ENCODE results near the gene C4orf46.
"Not testable (repeated sequence)": the region's sequence is repeated elsewhere in the genome, so short reads cannot be mapped to it uniquely, and the experiment has no call there.

Gene C4orf46

GRCh38 chr4:158671665-158671914 lies at the start of gene C4orf46:
TSS of gene C4orf46 (minus strand) at chr4:158671887. CDS start at chr4:158671801, 86 bp downstream.
- H3K4me3 ChIP-seq (ENCODE audit: low read depth, low read length): peak within 1 kb of the TSS; percentile 88
- H3K27ac ChIP-seq (ENCODE audit: low read depth, low read length): peak within 1 kb of the TSS; percentile 73
- peaks cover 47% of the 10 kb centered on the region for H3K79me2 ChIP-seq (ENCODE audit: control insufficient read depth, insufficient read depth, low read length, unreplicated experiment)
- no peaks in the 10 kb centered on the region for H3K27me3 ChIP-seq (ENCODE audit: insufficient read depth, low read length)
- H3K4me1 ChIP-seq (ENCODE audit: control insufficient read depth, insufficient read depth, low read length, unreplicated experiment): peaks cover 5% of the 10 kb centered on the region
- no peaks in the 10 kb centered on the region for H3K36me3 ChIP-seq (ENCODE audit: insufficient read depth, low read length)
- peak within 1 kb of the TSS; percentile 84 for H2AFZ ChIP-seq (ENCODE audit: low read length, unreplicated experiment)

DNA sequence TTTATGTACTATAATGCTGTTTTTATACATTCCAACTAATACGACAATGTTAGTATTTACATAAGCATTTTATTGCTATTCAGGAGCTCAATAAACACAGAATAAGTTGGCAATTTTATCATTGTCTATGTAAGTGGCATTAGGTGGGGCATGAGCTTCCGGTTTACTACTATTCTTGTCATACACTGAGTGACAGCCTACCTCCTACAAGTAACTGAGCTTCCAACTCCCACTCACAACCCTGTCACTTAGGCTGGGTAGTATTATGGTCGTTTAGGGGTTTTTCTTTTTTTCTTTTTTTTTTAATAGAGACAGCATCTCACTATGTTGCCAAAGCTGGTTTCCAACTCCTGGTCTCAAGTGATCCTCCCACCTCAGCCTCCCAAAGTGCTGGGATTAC lies 44.1 kb upstream of the C4orf46 start:
- H3K36me3 ChIP-seq (ENCODE audit: insufficient read depth, low read length): peaks cover 32% of the 10 kb centered on the region
- H3K79me2 ChIP-seq (ENCODE audit: control insufficient read depth, insufficient read depth, low read length, unreplicated experiment): peaks cover under 1% of the 10 kb centered on the region
- H3K4me3 ChIP-seq (ENCODE audit: low read depth, low read length): no peak overlapping the region
- H2AFZ ChIP-seq (ENCODE audit: low read length, unreplicated experiment): no peak overlapping the region
- H3K4me1 ChIP-seq (ENCODE audit: control insufficient read depth, insufficient read depth, low read length, unreplicated experiment): no peaks in the 10 kb centered on the region
- no peak overlapping the region for H3K27ac ChIP-seq (ENCODE audit: low read depth, low read length)
- H3K27me3 ChIP-seq (ENCODE audit: insufficient read depth, low read length): no peaks in the 10 kb centered on the region

- H3K79me2 ChIP-seq (ENCODE audit: control insufficient read depth, insufficient read depth, low read length, unreplicated experiment): no peaks in the 10 kb centered on the region
- H3K27ac ChIP-seq (ENCODE audit: low read depth, low read length): no peak overlapping the region
- peaks cover 40% of the 10 kb centered on the region for H3K36me3 ChIP-seq (ENCODE audit: insufficient read depth, low read length)
- no peak overlapping the region for H3K4me3 ChIP-seq (ENCODE audit: low read depth, low read length)
- H3K4me1 ChIP-seq (ENCODE audit: control insufficient read depth, insufficient read depth, low read length, unreplicated experiment): no peaks in the 10 kb centered on the region
- no peaks in the 10 kb centered on the region for H3K27me3 ChIP-seq (ENCODE audit: insufficient read depth, low read length)
- no peak overlapping the region for H2AFZ ChIP-seq (ENCODE audit: low read length, unreplicated experiment)
Measured at GRCh38 chr4:158714937-158715336, 43.2 kb upstream of the C4orf46 start.

DNA sequence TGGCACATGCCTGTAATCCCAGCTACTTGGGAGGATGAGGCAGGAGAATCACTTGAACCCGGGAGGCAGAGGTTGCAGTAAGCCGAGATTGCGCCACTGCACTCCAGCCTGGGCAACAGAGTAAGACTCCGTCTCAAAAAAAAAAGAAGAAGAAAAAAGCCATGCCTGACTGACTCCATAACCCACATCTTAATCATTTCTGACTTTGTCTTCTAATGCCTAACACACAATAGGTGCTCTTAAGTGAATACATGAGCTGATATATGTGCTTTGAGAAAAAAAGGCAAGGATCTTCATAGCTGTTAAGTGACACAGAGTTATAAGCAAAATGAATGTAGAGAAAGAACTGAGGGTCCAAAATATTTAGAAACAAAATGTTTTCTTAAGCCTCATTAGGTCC lies 40.9 kb upstream of the C4orf46 start:
- not testable (repeated sequence) for H3K79me2 ChIP-seq (ENCODE audit: control insufficient read depth, insufficient read depth, low read length, unreplicated experiment); H2AFZ ChIP-seq (ENCODE audit: low read length, unreplicated experiment); H3K27me3 ChIP-seq (ENCODE audit: insufficient read depth, low read length); H3K4me1 ChIP-seq (ENCODE audit: control insufficient read depth, insufficient read depth, low read length, unreplicated experiment); H3K4me3 ChIP-seq (ENCODE audit: low read depth, low read length); H3K27ac ChIP-seq (ENCODE audit: low read depth, low read length)
- H3K36me3 ChIP-seq (ENCODE audit: insufficient read depth, low read length): peaks cover 31% of the 10 kb centered on the region

GRCh38 chr4:158710814-158711213 lies 39.1 kb upstream of the C4orf46 start:
- Histone ChIP-seq H3K79me2 (ENCODE audit: control insufficient read depth, insufficient read depth, low read length, unreplicated experiment) (no peaks in the 10 kb centered on the region), H3K27ac (ENCODE audit: low read depth, low read length) (no peak overlapping the region), H3K27me3 (ENCODE audit: insufficient read depth, low read length) (no peaks in the 10 kb centered on the region), H3K4me1 (ENCODE audit: control insufficient read depth, insufficient read depth, low read length, unreplicated experiment) (no peaks in the 10 kb centered on the region), H3K36me3 (ENCODE audit: insufficient read depth, low read length) (peaks cover 43% of the 10 kb centered on the region), H3K4me3 (ENCODE audit: low read depth, low read length) (no peak overlapping the region), H2AFZ (ENCODE audit: low read length, unreplicated experiment) (no peak overlapping the region)

DNA sequence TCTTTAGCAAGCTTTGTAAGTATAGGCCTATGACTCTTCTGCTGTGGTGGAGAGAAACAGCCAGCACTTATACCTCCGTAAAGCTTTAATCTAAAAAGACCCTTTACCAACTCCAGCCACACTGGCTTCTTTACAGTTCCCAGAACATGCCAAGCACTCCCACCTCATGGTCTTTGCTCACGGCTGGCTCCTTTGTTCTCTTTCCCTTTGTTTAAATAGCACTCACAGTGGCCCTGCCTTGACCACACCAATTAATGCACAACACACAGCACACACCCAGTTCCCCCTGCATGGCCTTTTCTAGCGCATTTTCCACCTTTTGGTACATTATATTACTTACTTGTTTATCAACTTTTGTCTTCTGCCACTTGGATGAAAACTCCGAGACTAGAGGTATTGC lies 32.6 kb upstream of the C4orf46 start:
- Histone ChIP-seq H3K27me3 (ENCODE audit: insufficient read depth, low read length) (no peaks in the 10 kb centered on the region), H3K36me3 (ENCODE audit: insufficient read depth, low read length) (peaks cover 19% of the 10 kb centered on the region), H3K4me1 (ENCODE audit: control insufficient read depth, insufficient read depth, low read length, unreplicated experiment) (no peaks in the 10 kb centered on the region), H3K27ac (ENCODE audit: low read depth, low read length) (no peak overlapping the region), H3K4me3 (ENCODE audit: low read depth, low read length) (no peak overlapping the region), H2AFZ (ENCODE audit: low read length, unreplicated experiment) (no peak overlapping the region), H3K79me2 (ENCODE audit: control insufficient read depth, insufficient read depth, low read length, unreplicated experiment) (no peaks in the 10 kb centered on the region)

DNA sequence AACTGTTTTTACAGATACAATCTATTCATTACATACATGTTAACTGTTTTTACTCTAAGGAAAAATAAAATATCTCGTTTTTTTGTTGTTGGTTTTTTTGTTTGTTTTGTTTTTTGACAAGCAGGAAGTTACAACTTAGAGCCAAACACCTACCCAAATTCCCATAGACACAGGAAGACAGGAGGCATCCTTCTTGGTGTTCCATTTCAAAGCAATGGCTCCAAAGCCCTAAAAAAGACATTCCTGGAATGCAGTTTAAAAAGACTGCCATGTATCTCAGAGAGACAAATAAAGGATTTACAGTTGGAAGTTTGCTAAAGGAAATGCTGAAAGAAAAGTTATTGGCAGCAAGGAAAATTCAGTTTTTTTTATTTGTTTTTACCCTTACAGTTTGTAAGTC lies 17.1 kb upstream of the C4orf46 start:
- Histone ChIP-seq H2AFZ (ENCODE audit: low read length, unreplicated experiment) (no peak overlapping the region), H3K27me3 (ENCODE audit: insufficient read depth, low read length) (no peaks in the 10 kb centered on the region), H3K4me1 (ENCODE audit: control insufficient read depth, insufficient read depth, low read length, unreplicated experiment) (no peaks in the 10 kb centered on the region), H3K36me3 (ENCODE audit: insufficient read depth, low read length) (no peaks in the 10 kb centered on the region; the same call in 1 of the 2 replicates), H3K27ac (ENCODE audit: low read depth, low read length) (no peak overlapping the region), H3K79me2 (ENCODE audit: control insufficient read depth, insufficient read depth, low read length, unreplicated experiment) (no peaks in the 10 kb centered on the region), H3K4me3 (ENCODE audit: low read depth, low read length) (no peak overlapping the region)

DNA sequence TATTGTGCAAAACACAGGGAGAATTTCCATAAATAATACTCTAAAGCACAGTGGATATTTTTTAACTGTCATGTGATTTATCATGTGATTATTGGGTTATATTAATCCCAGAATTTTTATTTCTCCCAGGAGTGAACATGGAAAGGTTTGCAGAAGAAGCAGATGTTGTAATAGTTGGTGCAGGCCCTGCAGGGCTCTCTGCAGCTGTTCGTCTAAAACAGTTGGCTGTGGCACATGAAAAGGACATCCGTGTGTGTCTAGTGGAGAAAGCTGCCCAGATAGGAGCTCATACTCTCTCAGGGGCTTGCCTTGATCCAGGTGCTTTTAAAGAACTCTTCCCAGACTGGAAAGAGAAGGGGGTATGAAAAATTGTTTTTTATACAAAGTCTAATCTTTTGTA lies 10.4 kb upstream of the C4orf46 start:
- Histone ChIP-seq H3K79me2 (ENCODE audit: control insufficient read depth, insufficient read depth, low read length, unreplicated experiment) (no peaks in the 10 kb centered on the region), H3K4me3 (ENCODE audit: low read depth, low read length) (no peak overlapping the region), H3K27me3 (ENCODE audit: insufficient read depth, low read length) (no peaks in the 10 kb centered on the region), H3K36me3 (ENCODE audit: insufficient read depth, low read length) (no peaks in the 10 kb centered on the region), H3K4me1 (ENCODE audit: control insufficient read depth, insufficient read depth, low read length, unreplicated experiment) (no peaks in the 10 kb centered on the region), H2AFZ (ENCODE audit: low read length, unreplicated experiment) (no peak overlapping the region), H3K27ac (ENCODE audit: low read depth, low read length) (no peak overlapping the region)

DNA sequence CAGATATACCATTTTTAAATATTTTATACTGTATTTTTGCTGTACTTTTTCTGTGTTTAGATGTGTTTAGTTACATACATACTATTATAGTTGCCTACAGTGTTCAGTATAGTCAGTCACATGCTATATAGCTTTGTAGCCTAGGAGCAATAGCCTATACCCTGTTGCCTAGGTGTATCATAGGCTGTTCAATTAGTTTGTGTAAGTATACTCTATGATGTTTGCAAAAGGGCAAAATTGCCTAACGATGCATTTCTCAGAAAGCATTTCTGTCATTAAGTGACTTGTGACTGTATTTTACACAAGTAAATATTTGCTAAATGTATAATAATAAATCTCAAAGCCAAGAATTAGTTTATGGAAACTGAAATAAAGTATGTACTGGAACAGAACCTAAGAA lies 9.9 kb upstream of the C4orf46 start:
- no peak overlapping the region for H2AFZ ChIP-seq (ENCODE audit: low read length, unreplicated experiment)

GRCh38 chr4:158678767-158679166 lies 7.1 kb upstream of the C4orf46 start:
- no peak overlapping the region for H2AFZ ChIP-seq (ENCODE audit: low read length, unreplicated experiment)
- no peak overlapping the region for H3K27ac ChIP-seq (ENCODE audit: low read depth, low read length)
- no peaks in the 10 kb centered on the region for H3K36me3 ChIP-seq (ENCODE audit: insufficient read depth, low read length)
- no peaks in the 10 kb centered on the region for H3K4me1 ChIP-seq (ENCODE audit: control insufficient read depth, insufficient read depth, low read length, unreplicated experiment)
- H3K27me3 ChIP-seq (ENCODE audit: insufficient read depth, low read length): no peaks in the 10 kb centered on the region
- no peak overlapping the region for H3K4me3 ChIP-seq (ENCODE audit: low read depth, low read length)
- peaks cover under 1% of the 10 kb centered on the region for H3K79me2 ChIP-seq (ENCODE audit: control insufficient read depth, insufficient read depth, low read length, unreplicated experiment)

More for the DNA sequence above, 9.9 kb upstream of the C4orf46 start:
- no peaks in the 10 kb centered on the region for H3K79me2 ChIP-seq (ENCODE audit: control insufficient read depth, insufficient read depth, low read length, unreplicated experiment)
- H3K36me3 ChIP-seq (ENCODE audit: insufficient read depth, low read length): no peaks in the 10 kb centered on the region
- H3K27ac ChIP-seq (ENCODE audit: low read depth, low read length): no peak overlapping the region
- no peaks in the 10 kb centered on the region for H3K4me1 ChIP-seq (ENCODE audit: control insufficient read depth, insufficient read depth, low read length, unreplicated experiment)
- no peak overlapping the region for H3K4me3 ChIP-seq (ENCODE audit: low read depth, low read length)
- no peaks in the 10 kb centered on the region for H3K27me3 ChIP-seq (ENCODE audit: insufficient read depth, low read length)

DNA sequence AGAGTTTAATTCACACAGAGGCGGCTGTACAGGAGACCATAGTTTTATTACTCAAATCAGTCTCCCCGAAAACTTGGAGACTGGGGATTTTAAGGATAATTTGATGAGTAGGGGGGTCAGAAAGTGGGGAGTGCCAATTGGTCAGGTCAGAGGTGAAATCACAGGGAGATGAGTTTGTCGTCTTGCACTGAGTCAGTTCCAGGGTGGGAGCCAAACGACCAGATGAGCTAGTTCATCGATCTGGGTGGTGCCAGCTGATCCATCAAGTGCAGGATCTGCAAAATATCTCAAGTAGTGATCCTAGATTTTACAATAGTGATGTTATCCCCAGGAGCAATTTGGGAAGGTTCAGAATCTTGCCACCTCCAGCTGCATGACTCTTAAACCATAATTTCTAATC lies 4.4 kb upstream of the C4orf46 start:
- H2AFZ ChIP-seq (ENCODE audit: low read length, unreplicated experiment): no peak overlapping the region
- no peak overlapping the region for H3K27ac ChIP-seq (ENCODE audit: low read depth, low read length)
- H3K27me3 ChIP-seq (ENCODE audit: insufficient read depth, low read length): no peaks in the 10 kb centered on the region
- H3K4me3 ChIP-seq (ENCODE audit: low read depth, low read length): no peak overlapping the region
- no peaks in the 10 kb centered on the region for H3K4me1 ChIP-seq (ENCODE audit: control insufficient read depth, insufficient read depth, low read length, unreplicated experiment)
- H3K79me2 ChIP-seq (ENCODE audit: control insufficient read depth, insufficient read depth, low read length, unreplicated experiment): peaks cover 12% of the 10 kb centered on the region
- no peaks in the 10 kb centered on the region for H3K36me3 ChIP-seq (ENCODE audit: insufficient read depth, low read length)

GRCh38 chr4:158673633-158674032 lies 1.9 kb upstream of the C4orf46 start:
- peaks cover 5% of the 10 kb centered on the region for H3K4me1 ChIP-seq (ENCODE audit: control insufficient read depth, insufficient read depth, low read length, unreplicated experiment)
- no peak overlapping the region for H3K27ac ChIP-seq (ENCODE audit: low read depth, low read length)
- no peaks in the 10 kb centered on the region for H3K36me3 ChIP-seq (ENCODE audit: insufficient read depth, low read length)
- H3K4me3 ChIP-seq (ENCODE audit: low read depth, low read length): no peak overlapping the region
- H3K27me3 ChIP-seq (ENCODE audit: insufficient read depth, low read length): no peaks in the 10 kb centered on the region
- peaks cover 34% of the 10 kb centered on the region for H3K79me2 ChIP-seq (ENCODE audit: control insufficient read depth, insufficient read depth, low read length, unreplicated experiment)
- H2AFZ ChIP-seq (ENCODE audit: low read length, unreplicated experiment): no peak overlapping the region

Measured in ACC112 (cell line).